Right cardiac atrium (tissue), 5 donors: Measurements from ENCODE around the gene KLF1. TPM values are rescaled to one million over a fixed set of nuclear protein-coding genes. Genes with fewer than 3 reads are reported as not detected.

ENCODE experiments used
- ATAC-seq, 2 donors: fragments of 200-7000 bp; cut with Tn5 transposase; one replicate each; pipeline versions ENCODE4 v1.8.0 to v1.9.1; 2020; ENCODE audit warnings: moderate library complexity in 2 of 2, mild to moderate bottlenecking in 1 of 2
- DNase-seq, 3 donors: peaks; one replicate each; pipeline ENCODE4 v3.0.0-alpha.2; 2020
- H3K27ac ChIP-seq: one replicate; pipeline ENCODE4 v1.5.1; 2013; ENCODE audit warnings: mild to moderate bottlenecking, low read length, control low read depth, moderate library complexity
- H3K27me3 ChIP-seq: one replicate; pipeline ENCODE4 v1.6.1; 2013; ENCODE audit not compliant: control insufficient read depth, insufficient read depth
- H3K4me1 ChIP-seq: one replicate; pipeline ENCODE4 v1.6.1; 2013; ENCODE audit warnings: low read length; ENCODE audit not compliant: control insufficient read depth, insufficient read depth
- H3K4me3 ChIP-seq: one replicate; pipeline ENCODE4 v1.5.1; 2013; ENCODE audit warnings: low read length, control low read depth
- H3K9me3 ChIP-seq: one replicate; pipeline ENCODE4 v1.6.1; 2013; ENCODE audit warnings: low read length; ENCODE audit not compliant: control insufficient read depth
- WGBS: extraction: QIAGEN DNeasy Blood & Tissue Kit; methylation state at CpG from one replicate; pipeline ENCODE4 v1.1.7; 2013; 5-methylcytosine and 5-hydroxymethylcytosine counted together
- intact Hi-C, 4 donors: fragments of 100-400 bp; cut with DNase I; formaldehyde crosslinking; loops; one replicate each; pipeline versions ENCODE4 v1.11.0 to v1.14.0; 2022 to 2023
- long read RNA-seq, 4 donors: library from polyadenylated mRNA; unstranded; transcript quantifications; one replicate each; pipeline ENCODE4 v2.0.0, GENCODE V29; 2020 to 2021
- polyA plus RNA-seq: library from polyadenylated mRNA; stranded (reverse); fragments of 200-250 nt; gene quantifications from one replicate; pipeline ENCODE4 v1.2.3, GENCODE V29; 2013
- total RNA-seq, 4 donors: library from RNA; stranded (reverse); fragmentation: NEBNext Ultra II Directional; extraction: Animal tissue kit (Norgen Biotek cat#: 25700); gene quantifications; one replicate each; pipeline ENCODE4 v1.2.1, GENCODE V29; 2021
- donor health status: healthy with polysubstance abuse.
- donor health status: DM: no; HTN: yes; CAD: no.
- donor health status: DM: no; HTN: no; CAD: no.
- donor health status: DM: no; HTN: yes; CAD: no; lungs with severe emphysema.
- donor health status: DM: yes; HTN: yes; CAD: no.

The KLF1 gene
- total RNA-seq = not detected
- polyA plus RNA-seq = not detected
- long read RNA-seq, donor 1 = 0 reads
- long read RNA-seq, donor 2 = 0 reads
- long read RNA-seq, donor 3 = 0 reads
- long read RNA-seq, donor 4 = 0 reads

GRCh38 chr19:12886969-12887747 lies at the start of gene KLF1:
KLF1 (minus strand) TSS chr19:12887201; CDS start chr19:12887140, 61 bp downstream.
- H3K27me3 ChIP-seq = no peaks in the 10 kb centered on the region
- peaks cover 6% of the 10 kb centered on the region for H3K4me1 ChIP-seq
- peaks cover 2% of the 10 kb centered on the region for H3K9me3 ChIP-seq
- H3K27ac ChIP-seq = no peak within 1 kb of the TSS
- intact Hi-C loops = loop anchor here in 1 of 4 donors (10.0 kb wide), 1 partner anchor 78 kb away; the partner anchor contains the start of gene DAND5
- H3K4me3 ChIP-seq = no peak within 1 kb of the TSS
- 45% methylated on average over 17 of the region's 17 CpGs for WGBS
- DNase-seq = peak in 1 of 3 donors; percentile 38
- ATAC-seq = no peak

GRCh38 chr19:12936582-12936981 lies 49.6 kb upstream of the KLF1 start:
- Histone ChIP-seq H3K4me3 (no peak overlapping the region), H3K27ac (no peak overlapping the region), H3K4me1 (peaks cover 16% of the 10 kb centered on the region), H3K27me3 (no peaks in the 10 kb centered on the region), H3K9me3 (no peaks in the 10 kb centered on the region)
- WGBS = 71% methylated on average over 7 of the region's 7 CpGs
- no peak for ATAC-seq
- intact Hi-C loops = no loop called here
- DNase-seq = peak in 1 of 3 donors; percentile 43

GRCh38 chr19:12935071-12935470 lies 48.1 kb upstream of the KLF1 start:
- Histone ChIP-seq H3K27ac (no peak overlapping the region), H3K4me1 (peaks cover 10% of the 10 kb centered on the region), H3K27me3 (no peaks in the 10 kb centered on the region), H3K4me3 (no peak overlapping the region), H3K9me3 (no peaks in the 10 kb centered on the region)
- intact Hi-C loops = no loop called here
- DNase-seq (peak in 1 of 3 donors; percentile 9), ATAC-seq (no peak)
- 91% methylated on average over 10 of the region's 10 CpGs for WGBS

- peaks cover 8% of the 10 kb centered on the region for H3K4me1 ChIP-seq
- no peaks in the 10 kb centered on the region for H3K27me3 ChIP-seq
- ATAC-seq = peak; percentile 85 to 86
- peak; percentile 92 to 97 (median 96) for DNase-seq
- WGBS = 2% methylated on average over 51 of the region's 51 CpGs
- intact Hi-C loops = no loop called here
- H3K4me3 ChIP-seq = peak within 1 kb of the TSS; percentile 56
- H3K27ac ChIP-seq = peak within 1 kb of the TSS; percentile 49
- no peaks in the 10 kb centered on the region for H3K9me3 ChIP-seq
These were observed 46.5 kb upstream of the KLF1 start, which contains the start of gene FARSA for GRCh38 chr19:12933287-12934072. FARSA (minus strand) TSS chr19:12933711; CDS start chr19:12933696, 15 bp downstream.

GRCh38 chr19:12932392-12933286 lies 45.6 kb upstream of the KLF1 start:
- Histone ChIP-seq H3K4me1 (peaks cover 8% of the 10 kb centered on the region), H3K9me3 (no peaks in the 10 kb centered on the region), H3K27me3 (no peaks in the 10 kb centered on the region), H3K27ac (peak overlapping the region; percentile 27), H3K4me3 (peak overlapping the region; percentile 56)
- ATAC-seq (no peak), DNase-seq (no peak)
- 31% methylated on average over 16 of the region's 16 CpGs for WGBS
- intact Hi-C loops = no loop called here

- ATAC-seq (no peak), DNase-seq (no peak)
- no peak overlapping the region for H3K27ac ChIP-seq
- no peak overlapping the region for H3K4me3 ChIP-seq
- intact Hi-C loops = no loop called here
- no peaks in the 10 kb centered on the region for H3K9me3 ChIP-seq
- H3K27me3 ChIP-seq = no peaks in the 10 kb centered on the region
- H3K4me1 ChIP-seq = peaks cover 6% of the 10 kb centered on the region
- 89% methylated on average over 19 of the region's 19 CpGs for WGBS
These were observed 43.1 kb upstream of the KLF1 start for GRCh38 chr19:12930002-12930645.

- Histone ChIP-seq H3K9me3 (no peaks in the 10 kb centered on the region), H3K4me3 (no peak overlapping the region), H3K27ac (no peak overlapping the region), H3K4me1 (no peaks in the 10 kb centered on the region), H3K27me3 (no peaks in the 10 kb centered on the region)
- ATAC-seq (no peak), DNase-seq (no peak)
- intact Hi-C loops = no loop called here
- WGBS = 96% methylated on average over 29 of the region's 29 CpGs
These were observed 37.8 kb upstream of the KLF1 start for GRCh38 chr19:12924621-12925310.

- no peak for ATAC-seq
- intact Hi-C loops = no loop called here
- Histone ChIP-seq H3K4me1 (no peaks in the 10 kb centered on the region), H3K27me3 (no peaks in the 10 kb centered on the region), H3K27ac (no peak overlapping the region), H3K4me3 (no peak overlapping the region), H3K9me3 (no peaks in the 10 kb centered on the region)
- 94% methylated on average over 4 of the region's 4 CpGs for WGBS
- no peak for DNase-seq
These were observed 36.0 kb upstream of the KLF1 start for GRCh38 chr19:12922959-12923358.

- Histone ChIP-seq H3K4me1 (no peaks in the 10 kb centered on the region), H3K9me3 (no peaks in the 10 kb centered on the region), H3K4me3 (no peak overlapping the region), H3K27ac (no peak overlapping the region), H3K27me3 (no peaks in the 10 kb centered on the region)
- ATAC-seq = no peak
- DNase-seq = no peak
- intact Hi-C loops = no loop called here
- 55% methylated on average over 3 of the region's 3 CpGs for WGBS
These were observed 34.0 kb upstream of the KLF1 start for GRCh38 chr19:12921047-12921446.

GRCh38 chr19:12918253-12918652 lies 31.3 kb upstream of the KLF1 start:
- ATAC-seq = peak in 1 of 2 donors; percentile 9
- Histone ChIP-seq H3K27me3 (no peaks in the 10 kb centered on the region), H3K27ac (no peak overlapping the region), H3K4me3 (no peak overlapping the region), H3K4me1 (no peaks in the 10 kb centered on the region), H3K9me3 (no peaks in the 10 kb centered on the region)
- no peak for DNase-seq
- 95% methylated on average over 14 of the region's 14 CpGs for WGBS
- intact Hi-C loops = no loop called here
